Cortex of kidney (tissue), 1 donor: ENCODE data around the gene MBOAT1.
"Not testable (repeated sequence)": the region's sequence is repeated elsewhere in the genome, so short reads cannot be mapped to it uniquely, and the experiment has no call there.

ENCODE experiments used
- DNase-seq: peaks from one replicate; lab custom pipeline; 2025; lab: John Stamatoyannopoulos, UW

MBOAT1 gene

DNA sequence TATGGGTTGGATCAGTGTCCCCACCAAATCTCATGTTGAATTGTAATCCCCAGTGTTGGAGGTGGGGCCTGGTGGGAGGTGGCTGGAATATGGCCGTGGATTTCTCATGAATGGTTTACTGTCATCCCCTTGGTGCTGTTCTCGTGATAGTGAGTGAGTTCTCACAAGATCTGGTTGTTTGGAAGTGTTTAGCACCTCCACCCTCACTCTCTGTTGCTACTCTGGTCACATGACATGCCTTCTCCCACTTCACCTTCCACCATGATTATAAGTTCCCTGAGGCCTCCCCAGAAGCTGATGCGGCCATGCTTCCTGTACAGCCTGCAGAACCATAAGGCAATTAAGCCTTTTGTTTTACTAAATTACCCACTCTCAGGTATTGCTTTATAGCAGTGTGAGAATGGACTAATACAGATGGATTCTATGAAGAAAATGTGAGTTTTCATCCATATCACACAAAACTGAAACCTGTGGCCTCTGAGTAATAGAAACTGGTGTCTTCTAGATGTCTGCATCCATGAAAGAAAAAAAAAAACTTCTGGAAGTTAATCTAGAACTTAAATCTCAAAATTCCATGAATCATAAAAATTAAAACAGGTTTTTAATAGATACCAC is 39.3 kb downstream of the MBOAT1 start:
- DNase-seq: no peak

DNA sequence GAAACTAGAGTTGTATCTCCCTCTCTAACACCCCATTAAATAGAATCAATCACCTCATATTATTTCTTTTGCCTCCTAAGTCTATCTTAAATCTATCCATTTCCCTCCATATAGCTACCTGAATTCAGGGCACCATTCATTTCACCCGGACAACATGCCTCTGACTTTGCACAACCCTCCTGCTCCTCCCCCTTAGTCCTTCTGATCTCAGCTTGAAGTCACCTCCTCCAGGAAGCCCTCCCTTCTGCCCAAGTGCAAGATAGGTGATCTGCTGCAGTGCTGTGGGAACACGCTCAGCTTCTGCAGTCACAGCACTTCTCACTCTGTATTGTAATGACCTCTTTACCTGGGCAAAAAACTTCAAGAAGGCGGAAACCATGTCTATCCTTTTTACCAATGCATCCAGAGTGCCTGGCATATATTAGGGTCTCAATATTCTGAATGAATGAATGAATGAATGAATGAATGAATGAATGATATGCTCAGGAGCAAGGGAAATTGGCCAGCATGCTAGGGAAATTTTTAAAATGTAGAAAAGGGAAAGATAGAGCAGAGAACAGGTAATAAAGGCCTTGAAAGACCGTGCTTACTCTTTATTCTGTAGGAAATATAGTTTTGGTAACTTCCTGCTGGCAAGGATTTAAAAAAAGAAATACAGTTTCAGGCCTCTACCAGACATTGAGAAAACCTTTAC is 41.7 kb downstream of the MBOAT1 start:
- no peak for DNase-seq

DNA sequence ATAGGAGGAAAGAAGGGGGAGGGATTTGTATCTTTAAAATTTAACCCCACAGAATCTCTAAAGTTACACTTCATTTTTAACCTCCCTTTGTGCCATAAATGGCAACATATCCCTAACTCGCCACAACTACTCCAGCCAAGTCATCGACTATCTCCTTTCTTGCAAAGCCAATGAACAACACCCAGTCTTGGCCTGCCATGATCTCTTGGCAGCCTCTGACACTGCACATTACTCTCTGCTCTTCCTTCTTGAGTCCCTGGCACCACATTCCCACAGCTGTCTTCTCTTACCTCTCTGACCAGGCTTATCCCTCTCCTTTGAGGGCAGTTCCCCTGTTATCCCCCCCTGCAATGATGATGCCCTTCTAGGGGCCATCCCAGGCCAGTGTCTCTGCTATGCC is 42.5 kb downstream of the MBOAT1 start:
- DNase-seq: no peak

DNA sequence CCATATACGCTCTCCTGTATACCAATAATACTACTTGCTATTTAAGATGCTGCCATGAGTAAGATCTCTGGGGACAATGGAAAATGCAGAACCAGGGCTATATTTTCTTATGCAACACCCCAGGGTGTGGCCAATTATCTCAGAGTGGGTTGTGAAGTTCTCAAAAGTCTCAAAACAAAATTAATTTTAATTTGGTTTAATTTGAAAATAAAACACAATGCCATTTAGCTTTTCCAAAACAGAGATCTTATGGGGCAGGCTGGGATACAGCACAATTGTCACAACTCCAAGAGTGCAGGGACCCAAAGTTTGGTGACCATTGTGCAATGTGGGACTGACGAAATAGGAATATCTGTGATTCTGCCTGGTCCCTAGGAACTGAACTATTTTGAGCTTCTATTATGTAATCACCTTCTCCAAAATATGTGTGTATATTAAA is 43.1 kb downstream of the MBOAT1 start:
- no peak for DNase-seq

DNA sequence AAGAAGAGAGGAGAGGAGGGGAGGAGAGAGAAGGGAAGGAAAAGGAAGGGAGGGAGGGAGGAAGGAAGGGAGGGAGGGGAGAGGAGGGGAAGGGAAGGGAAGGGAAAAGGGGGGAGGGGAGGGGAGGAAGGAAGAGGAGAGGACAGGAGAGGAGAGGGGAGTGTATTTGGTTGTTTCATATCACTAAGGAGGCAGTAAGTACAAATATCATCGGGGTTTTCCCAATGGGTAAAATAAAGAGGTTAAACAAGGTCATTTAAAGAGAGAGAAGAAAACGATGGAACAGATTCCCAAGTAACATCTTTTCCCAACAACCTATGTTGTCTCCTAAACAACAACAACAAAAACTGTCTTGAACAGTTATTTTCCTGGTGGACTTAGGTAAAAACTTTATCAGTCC is 43.6 kb downstream of the MBOAT1 start:
- DNase-seq: no peak

DNA sequence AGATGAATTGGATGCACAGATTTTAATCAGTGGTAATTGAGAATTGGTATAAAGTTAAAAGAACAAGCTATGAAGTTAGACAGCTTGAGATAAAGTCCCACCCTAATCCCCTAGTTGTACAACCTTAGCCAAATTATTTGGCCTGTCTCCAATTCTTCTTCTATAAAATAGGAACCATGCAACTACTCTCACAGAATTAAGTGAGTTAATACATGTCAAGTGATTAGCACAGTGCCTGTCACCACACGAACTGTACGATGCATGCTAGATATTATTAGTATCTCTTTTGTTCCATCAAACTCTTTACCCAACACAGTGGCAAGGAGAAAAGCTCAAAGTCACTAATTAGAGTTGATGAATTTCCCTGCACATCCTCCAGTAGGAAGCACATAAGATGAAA is 44.7 kb downstream of the MBOAT1 start:
- DNase-seq: no peak

DNA sequence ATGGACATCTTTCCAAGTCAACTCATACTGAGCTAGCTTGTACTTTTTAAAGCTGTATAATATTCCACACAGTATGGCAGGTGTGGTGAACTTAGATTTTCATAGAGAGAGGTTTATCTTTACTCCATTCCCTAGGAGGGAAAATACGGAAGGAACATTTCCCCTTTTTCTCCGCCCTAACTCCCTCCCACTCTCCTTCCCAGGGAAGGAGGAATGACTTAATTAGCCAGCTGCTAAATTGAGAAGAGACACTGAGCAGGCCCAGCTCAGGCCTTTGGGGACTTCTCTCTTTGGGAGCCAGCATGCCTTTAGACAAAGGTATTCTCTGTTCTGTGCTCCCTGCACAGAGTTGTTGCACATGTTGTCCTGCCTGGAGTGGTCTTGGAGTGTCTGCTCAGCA is 46.1 kb downstream of the MBOAT1 start:
- no peak for DNase-seq

DNA sequence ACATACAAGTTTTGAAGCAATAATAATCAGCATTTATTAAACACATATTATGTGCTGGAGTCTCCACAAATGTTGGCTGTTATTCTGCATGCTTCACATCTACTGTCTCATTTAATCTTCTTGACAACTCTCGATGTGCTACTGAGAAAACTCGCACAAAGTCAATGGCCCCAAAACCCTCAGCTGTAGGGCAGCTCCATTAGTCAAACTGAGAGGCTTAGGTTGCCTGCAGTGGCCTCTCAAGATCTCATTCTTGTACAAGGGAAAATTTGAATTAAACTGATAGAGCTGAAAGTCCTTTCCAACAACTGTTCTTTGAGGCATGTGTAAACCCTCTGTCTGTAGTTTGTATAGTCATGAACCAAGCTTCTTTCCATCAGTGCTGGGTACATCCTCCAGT is 49.8 kb downstream of the MBOAT1 start:
- no peak for DNase-seq

DNA sequence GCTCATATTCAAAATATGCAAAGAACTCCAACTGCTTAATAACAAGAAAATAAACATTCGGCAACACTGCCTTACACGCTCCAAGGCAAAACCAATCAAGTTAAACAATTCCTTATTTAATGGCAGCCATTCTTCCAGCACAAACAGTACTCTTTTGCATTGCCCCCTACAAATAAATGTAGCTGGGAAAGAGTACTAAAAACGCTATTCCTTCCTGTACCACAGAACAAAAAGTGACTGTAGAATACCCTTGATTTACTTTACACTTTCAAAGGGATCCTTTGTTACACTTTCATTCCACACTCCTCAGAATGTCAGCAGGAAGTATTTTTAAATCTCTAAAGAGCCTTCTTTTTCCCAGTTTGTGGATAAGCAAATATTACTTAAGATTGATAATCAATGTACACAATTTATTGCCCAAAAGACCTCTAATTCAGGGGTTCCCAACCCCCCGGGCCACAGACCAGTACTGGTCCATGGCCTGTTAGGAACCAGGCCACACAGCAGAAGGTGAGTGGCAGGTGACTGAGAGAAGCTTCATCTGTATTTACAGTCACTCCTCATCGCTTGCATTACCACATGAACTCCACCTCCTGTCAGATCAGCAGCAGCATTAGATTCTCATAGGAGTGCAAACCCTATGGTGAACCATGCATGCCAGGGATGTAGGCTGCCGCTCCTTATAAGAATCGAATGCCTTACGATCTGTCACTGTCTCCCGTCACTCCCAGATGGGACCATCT is 51.6 kb downstream of the MBOAT1 start:
- no peak for DNase-seq

DNA sequence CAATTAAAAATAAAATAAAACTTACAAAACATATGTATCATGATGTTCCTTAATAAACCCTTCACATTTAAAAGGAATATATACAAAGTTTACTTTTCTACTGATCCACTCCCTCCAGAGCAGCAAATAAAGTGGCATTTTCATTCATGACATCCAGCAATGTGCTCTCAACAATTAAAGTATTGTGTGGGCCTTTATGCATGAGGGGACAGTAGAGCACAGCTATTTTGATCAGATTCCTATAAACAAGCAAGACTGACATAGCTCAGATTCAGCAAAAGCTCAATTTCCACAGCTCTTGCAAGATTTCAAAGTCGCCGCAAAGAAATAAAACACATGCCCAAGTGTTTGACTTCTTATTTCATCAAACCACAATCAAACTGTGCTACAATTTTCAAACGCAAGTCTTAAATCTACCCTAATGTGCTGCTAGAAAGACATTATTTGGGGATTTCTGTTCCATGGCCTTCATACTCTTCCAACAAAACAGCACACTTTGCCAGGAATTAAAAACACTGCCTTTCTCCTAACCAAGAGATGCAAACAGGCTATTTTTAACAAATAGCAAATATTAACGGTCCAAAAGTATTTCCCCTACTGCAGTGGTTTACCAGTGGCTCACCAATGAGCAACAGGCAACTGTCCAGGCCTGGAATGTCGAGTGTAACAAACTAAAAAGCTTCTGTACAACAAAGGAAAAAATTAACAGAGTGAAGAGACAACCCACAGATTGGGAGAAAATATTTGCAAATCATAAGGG is 52.3 kb downstream of the MBOAT1 start:
- DNase-seq: no peak

DNA sequence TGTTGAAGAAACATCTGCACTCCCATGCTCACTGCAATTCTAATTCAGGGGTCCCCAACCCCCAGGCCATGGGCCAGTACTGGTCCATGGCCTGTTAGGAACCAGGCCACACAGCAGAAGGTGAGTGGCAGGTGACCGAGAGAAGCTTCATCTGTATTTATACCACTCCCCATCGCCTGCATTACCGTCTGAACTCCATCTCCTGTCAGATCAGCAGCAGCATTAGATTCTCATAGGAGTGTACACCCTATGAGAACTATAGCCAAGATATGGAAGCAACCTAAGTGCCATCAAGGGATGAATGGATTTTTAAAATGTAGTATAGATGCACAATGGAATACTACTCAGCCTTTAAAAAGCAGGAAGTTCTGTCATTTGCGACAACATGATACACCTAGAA is 53.2 kb downstream of the MBOAT1 start:
- DNase-seq: no peak

DNA sequence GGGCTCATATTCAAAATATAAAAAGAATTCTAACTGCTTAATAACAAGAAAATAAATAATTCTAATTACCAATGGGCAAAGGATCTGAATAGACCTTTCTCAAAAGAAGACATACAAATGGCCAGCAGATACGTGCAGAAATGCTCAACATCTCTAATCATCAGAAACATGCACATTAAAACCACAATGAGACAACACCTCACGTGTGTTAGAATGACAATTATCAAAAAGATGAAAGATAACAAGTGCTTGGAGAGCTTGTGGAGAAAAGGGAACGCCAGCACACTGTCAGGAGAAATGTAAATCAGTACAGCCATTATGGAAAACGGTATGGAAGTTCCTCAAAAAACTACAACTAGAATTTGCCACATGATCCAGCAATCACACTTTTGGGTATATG is 53.6 kb downstream of the MBOAT1 start:
- no peak for DNase-seq

DNA sequence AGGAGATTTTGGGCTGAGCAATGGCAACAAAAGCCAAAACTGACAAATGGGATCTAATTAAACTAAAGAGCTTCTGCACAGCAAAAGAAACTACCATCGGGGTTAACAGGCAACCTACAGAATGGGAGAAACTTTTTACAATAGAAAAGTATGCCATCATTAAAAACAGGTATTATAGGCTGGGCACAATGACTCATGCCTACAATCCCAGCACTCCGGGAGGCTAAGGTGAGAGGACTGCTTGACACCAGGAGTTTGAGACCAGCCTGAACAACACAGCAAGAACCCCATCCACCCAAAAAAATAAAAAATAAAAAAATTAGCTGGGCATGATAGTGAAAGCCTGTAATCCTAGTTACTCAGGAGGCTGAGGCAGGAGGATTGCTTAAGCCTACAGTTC is 55.4 kb downstream of the MBOAT1 start:
- no peak for DNase-seq

DNA sequence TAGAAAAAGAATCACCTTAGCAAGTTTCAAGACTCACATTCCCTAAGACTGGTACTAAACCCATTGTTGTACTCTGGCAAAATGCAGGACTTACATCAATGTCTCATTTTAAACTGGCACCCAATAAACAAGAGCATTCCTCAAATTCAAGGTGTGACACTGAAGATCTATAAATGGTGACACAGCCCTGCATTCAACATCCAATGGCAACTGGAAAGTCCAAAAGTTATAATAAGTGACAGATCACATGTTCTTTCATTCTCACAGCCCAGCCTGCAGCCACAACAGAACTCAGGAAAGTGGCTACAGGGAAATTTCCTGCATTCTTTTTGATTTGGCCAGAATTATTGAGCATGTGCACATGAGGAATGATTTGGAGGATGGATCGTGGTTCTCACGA is 57.5 kb downstream of the MBOAT1 start:
- no peak for DNase-seq

DNA sequence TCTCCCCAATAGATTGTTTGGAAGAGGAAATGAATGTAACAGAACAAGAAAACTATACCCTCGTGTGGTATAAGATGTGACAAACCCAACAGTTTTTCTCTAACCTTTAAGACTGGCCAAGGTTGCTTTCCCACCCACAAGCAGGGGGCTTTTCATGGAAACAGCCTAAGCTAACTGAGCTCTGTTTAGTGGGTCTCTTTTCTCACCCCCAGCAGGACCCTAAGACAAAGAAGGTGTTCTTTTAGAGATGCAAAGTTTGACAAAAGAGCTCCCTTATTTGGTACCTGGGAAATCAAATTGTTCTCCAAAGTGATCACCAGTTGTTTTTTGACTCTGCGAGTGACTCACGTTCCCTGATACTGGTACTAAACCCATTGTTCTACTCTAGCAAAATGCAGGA is 59.1 kb downstream of the MBOAT1 start:
- no peak for DNase-seq

DNA sequence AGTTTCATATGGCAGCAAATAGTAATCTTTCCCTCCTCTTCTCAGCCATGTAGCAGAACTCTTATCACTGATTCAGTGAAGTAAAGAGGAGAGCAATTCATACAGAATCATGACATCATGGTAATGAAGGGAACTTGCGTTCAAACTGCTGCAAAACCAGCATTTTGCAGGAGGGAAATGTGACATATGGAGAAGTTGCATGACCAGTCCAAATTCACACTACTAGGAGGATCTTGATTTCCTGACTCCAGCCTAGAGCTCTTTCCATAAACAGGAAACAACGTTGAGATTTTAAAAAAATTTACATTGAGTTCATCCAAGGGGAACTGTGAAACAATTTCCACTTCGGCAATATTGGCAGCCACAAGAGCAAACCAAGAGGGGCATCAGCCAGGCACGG is 63.8 kb downstream of the MBOAT1 start:
- no peak for DNase-seq

DNA sequence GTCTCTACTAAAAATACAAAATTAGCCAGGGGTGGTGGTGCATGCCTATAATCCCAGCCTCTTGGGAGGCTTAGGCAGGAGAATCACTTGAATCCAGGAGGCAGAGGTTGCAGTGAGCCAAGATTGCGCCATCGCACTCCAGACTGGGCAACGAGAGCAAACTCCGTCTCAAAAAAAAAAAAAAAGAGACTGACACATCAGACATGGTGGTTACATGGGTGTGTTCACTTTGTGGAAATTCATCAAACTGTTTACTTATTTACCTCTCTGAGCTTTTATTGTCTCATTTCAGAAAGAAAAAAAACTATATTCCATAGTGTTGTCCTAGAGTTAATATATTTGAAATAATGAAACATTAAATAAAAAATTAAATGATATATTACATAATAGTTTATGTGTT is 64.8 kb downstream of the MBOAT1 start:
- no peak for DNase-seq

DNA sequence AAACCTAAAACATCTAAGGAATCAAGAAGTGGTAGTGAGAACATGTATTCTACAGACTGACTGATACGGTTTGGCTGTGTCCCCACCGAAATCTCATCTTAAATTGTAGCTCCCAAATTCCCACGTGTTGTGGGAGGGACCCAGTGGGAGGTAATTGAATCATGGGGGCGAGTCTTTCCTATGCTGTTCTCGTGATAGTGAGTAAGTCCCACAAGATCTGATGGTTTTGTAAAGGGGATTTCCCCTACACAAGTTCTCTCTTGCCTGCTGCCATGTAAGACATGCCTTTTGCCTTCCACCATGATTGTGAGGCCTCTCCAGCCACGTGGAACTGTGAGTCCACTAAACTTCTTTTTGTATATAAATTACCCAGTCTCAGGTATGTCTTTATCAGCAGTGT is 65.4 kb downstream of the MBOAT1 start:
- not testable (repeated sequence) for DNase-seq

DNA sequence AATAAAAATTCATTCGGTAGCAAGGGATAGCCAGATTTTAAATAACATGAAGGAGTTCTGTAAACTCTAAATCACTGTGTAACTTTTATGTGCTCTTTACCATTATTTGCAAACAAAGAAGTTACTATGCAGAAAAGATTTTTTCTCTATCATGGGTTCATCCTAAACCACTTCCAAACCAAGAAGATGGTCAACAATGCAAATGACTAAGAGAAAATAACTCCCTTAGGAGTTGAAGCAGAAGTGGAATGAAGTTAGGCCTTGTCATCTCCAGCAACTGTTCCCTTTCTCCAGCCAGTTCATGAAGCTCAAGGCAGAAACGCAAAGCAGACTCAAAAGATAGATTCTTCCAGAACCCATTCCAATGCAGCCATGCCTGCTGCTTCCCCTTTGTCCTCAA is 66.0 kb downstream of the MBOAT1 start:
- no peak for DNase-seq

DNA sequence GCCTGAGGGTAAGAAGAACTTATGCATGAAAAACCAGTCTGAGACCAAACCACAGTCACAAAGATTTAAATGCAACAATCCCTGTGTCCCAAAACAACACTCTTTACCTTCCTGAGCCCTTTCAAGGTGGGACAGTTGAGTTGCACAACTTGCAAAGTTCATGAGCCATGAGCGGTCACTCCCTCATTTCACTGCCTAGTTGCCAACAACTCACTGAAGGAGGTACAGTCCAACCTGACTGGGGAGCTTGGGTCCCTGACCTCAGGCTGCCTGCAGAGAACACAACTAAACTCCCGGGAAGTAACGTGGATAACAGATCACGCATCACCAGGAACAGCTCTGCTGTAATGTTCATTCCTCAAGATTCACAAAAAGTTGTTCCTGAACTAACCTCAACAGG is 69.4 kb downstream of the MBOAT1 start:
- no peak for DNase-seq

DNA sequence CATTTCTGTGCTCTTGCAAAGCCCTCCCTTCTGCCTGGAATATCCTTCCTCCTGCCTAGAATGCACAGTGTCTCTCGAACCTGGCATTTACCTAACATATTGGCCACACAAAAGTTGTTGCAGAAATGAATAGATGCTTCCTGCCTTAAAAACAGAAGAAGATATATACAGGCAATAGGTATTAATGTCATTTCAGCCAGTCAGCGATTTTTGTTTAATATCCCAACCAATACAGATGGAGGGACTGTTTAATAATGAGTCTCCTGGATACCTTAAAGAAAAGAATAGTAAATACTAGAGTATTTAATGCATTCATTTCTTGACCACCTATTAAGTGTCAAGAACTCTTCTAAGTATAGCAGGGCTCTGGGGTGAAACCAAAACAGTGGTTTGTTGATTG is 70.3 kb downstream of the MBOAT1 start:
- DNase-seq: no peak

DNA sequence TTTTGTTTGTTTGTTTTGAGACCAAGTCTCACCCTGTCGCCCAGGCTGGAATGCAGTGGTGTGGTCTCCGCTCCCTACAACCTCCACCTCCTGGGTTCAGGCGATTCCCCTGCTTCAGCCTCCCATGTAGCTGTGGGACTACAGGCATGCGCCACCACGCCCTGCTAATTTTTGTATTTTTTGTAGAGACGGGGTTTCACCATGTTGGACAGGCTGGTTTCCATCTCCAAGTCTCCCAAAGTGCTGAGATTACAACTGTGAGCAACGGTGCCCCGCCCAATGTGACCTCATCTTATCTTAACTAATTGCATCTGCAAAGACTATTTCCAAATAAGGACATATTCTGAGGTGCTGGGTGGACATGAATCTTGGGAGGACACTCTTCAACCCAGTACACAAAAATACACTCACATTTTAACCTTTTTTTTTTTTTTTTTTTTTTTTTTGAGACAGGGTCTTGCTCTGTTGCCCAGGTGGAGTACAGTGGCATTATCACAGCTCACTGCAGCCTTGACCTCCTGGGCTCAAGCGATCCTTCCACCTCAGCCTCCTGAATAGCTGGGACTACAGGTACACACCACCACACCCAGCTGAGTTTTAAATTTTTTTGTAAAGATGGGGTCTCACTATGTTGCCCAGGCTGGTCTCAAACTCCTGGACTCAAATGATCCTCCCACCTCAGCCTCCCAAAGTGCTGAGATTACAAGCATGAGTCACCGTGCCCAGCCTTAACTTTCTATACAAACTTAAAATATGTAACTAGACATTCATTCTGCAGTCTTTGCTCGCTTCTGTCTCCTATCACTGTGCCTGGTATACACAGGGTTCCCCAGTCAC is 72.9 kb downstream of the MBOAT1 start:
- not testable (repeated sequence) for DNase-seq
